Muscle of leg (tissue), 11 donors: Measurements from ENCODE around the gene PSMD13. TPM values are rescaled to one million over a fixed set of nuclear protein-coding genes. Genes with fewer than 3 reads are reported as not detected.

ENCODE experiments used
- DNase-seq: peaks from one replicate; pipeline ENCODE4 v3.0.0; 2013
- H3K27ac ChIP-seq: one replicate; pipeline ENCODE4 v1.5.1; 2013; ENCODE audit warnings: mild to moderate bottlenecking, low read length, control low read depth
- H3K27me3 ChIP-seq: one replicate; pipeline ENCODE4 v1.6.1; 2013; ENCODE audit warnings: low read length; ENCODE audit not compliant: control insufficient read depth, insufficient read depth
- H3K36me3 ChIP-seq: one replicate; pipeline ENCODE4 v1.6.1; 2013; ENCODE audit warnings: low read length; ENCODE audit not compliant: control insufficient read depth, insufficient read depth
- H3K4me1 ChIP-seq: one replicate; pipeline ENCODE4 v1.6.1; 2013; ENCODE audit warnings: low read length; ENCODE audit not compliant: control insufficient read depth, insufficient read depth
- H3K4me3 ChIP-seq: one replicate; pipeline ENCODE4 v1.5.1; 2013; ENCODE audit warnings: low read length, control low read depth
- H3K9me3 ChIP-seq: replicated peaks from 2 replicates; pipeline ENCODE4 v1.6.1; 2013; ENCODE audit warnings: low read depth, low read length; ENCODE audit not compliant: control insufficient read depth
- WGBS: methylation state at CpG from one replicate; pipeline ENCODE4 v1.1.5; 2013; ENCODE audit warnings: missing lambda C conversion rate; ENCODE audit not compliant: insufficient coverage; 5-methylcytosine and 5-hydroxymethylcytosine counted together
- polyA plus RNA-seq, 8 donors: library from polyadenylated mRNA; unstranded; fragments of 120-200 nt; gene quantifications; one replicate each; pipeline versions ENCODE4 v1.2.1 to v1.2.3, GENCODE V29; 2013; ENCODE audit warnings: inconsistent platforms in 1 of 8, low replicate concordance in 1 of 8; ENCODE audit not compliant: insufficient read length in 8 of 8, insufficient read depth in 1 of 8
- total RNA-seq: library from RNA; stranded (reverse); fragments of 120-200 nt; gene quantifications from one replicate; pipeline ENCODE4 v1.2.4, GENCODE V29; 2013

Gene PSMD13
- total and polyA plus RNA-seq, 9 donors = 82.6 to 115 (median 106) TPM

DNA sequence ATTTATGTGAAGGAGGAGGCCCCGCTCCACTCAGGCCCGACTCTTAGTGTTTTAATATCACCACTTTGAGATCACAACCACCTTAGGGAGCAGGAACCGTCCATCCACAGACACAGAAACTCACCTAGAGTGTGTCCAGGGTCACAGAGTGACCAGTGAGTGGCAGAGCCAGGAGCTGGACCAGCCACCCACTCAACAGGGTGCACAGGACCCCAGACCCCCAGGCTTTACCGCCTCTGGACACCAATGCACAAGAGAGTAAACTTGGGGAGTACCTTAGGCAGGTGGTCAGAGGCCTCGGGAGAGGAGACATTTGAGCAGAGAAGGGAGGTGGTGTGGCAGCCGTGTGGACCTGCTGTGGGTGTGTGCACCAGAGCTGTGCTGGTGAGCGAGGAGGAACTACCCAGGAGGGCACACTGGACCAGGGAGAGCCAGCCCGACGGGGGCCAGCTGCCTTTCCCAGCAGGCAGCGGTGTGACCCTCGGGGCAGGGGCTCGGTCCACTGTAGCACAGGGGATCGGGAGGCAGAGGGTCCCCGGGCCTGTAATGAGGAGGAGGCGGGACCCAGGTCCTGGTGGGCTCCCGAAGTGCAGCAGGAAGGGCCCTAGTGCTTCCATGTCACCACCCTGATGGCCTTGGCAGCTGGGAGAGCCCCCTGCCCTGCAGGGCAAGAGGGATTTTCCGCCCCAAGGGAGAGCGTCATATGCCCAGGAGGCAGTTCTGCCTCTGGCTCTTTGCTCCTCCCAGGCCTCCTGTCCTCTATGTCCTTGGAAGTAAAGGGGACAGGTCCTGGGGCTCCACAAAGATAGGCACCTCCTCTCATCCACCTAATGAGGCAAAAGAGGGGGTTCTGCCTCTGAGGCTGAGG, 33.9 kb downstream of the PSMD13 start:
- no peaks in the 10 kb centered on the region for H3K9me3 ChIP-seq
- no peaks in the 10 kb centered on the region for H3K36me3 ChIP-seq
- no peaks in the 10 kb centered on the region for H3K4me1 ChIP-seq
- WGBS = 67% methylated on average over 14 of the region's 18 CpGs
- H3K27ac ChIP-seq = no peak overlapping the region
- no peak overlapping the region for H3K4me3 ChIP-seq
- DNase-seq = no peak
- H3K27me3 ChIP-seq = peaks cover 41% of the 10 kb centered on the region

DNA sequence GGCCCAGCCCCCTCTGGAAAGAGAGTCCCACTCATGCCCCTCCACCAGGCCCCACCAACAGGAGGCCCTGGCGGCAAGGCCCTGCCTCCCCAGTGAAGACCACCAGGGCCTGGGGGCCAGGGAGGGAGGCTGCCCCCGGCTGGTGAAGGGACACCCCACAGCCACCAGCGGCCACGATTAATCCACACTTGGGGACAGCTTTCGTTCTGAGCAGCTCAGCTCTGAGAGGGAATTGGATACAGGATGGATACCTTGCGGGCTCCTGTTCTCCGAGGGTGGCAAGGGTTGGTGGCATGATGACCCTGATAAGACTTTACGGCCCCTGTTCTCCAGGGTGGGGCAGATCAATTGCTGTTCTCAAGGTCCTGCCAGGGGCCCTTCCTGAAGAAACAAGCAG, 34.5 kb downstream of the PSMD13 start:
- Histone ChIP-seq H3K27me3 (peaks cover 41% of the 10 kb centered on the region), H3K36me3 (no peaks in the 10 kb centered on the region), H3K4me1 (no peaks in the 10 kb centered on the region), H3K4me3 (no peak overlapping the region), H3K27ac (no peak overlapping the region), H3K9me3 (no peaks in the 10 kb centered on the region)
- WGBS = 85% methylated on average over 5 of the region's 8 CpGs
- no peak for DNase-seq

DNA sequence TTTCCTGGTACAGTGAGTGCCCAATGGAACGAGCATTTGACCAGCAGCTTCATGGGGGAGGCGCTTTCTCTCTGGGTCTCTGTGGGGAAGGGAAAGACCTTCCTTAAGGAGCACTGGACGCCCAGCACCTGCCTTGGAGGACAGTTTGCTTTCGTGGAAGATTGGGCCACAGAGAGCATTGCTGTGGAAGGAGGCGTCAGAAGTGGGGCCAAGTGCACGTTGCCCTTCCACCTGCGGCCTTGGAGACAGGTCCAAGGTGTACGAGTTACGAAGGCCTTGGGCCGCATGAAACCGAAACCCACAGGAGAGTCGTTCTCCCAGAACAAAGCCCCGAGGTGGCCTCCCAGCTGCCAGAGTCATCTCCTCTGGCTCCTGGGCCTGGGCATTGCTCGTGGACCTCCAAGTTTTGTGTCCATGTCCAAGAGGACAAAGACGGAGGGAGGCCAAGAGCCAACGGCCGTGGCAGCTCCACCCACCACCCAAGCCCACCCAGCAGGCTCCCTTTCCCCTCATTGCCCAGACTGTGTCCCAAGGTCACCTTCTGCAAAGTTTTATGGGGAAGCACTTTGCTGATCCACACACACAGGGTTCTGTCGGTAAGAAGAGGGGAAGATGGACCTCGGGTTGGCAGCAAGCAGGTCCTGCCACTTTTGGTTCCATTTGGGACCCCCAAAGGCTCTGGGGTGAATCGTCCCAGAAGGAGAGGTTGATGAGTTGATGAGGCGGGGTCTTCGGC, 35.6 kb downstream of the PSMD13 start:
- Histone ChIP-seq H3K27ac (no peak overlapping the region), H3K4me3 (no peak overlapping the region), H3K27me3 (peaks cover 45% of the 10 kb centered on the region), H3K4me1 (no peaks in the 10 kb centered on the region), H3K9me3 (no peaks in the 10 kb centered on the region), H3K36me3 (no peaks in the 10 kb centered on the region)
- DNase-seq = no peak
- WGBS = 85% methylated on average over 18 of the region's 22 CpGs

DNA sequence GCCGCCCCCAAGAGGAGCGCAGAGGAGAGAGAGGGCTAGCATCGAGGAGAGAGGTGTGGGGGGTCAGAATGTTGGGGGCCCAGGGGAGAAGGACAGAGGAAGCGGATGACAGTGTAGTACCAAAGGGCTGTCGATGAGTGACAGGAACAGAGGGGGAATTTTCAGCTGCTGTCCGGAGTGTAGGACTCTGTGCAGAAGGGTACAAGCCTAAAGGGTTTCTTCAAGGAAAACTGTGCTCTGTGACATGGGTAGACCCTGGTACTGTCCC, 36.1 kb downstream of the PSMD13 start:
- Histone ChIP-seq H3K4me1 (no peaks in the 10 kb centered on the region), H3K36me3 (no peaks in the 10 kb centered on the region), H3K4me3 (no peak overlapping the region), H3K27ac (no peak overlapping the region), H3K9me3 (no peaks in the 10 kb centered on the region), H3K27me3 (peaks cover 47% of the 10 kb centered on the region)
- 84% methylated on average over 6 of the region's 6 CpGs for WGBS
- no peak for DNase-seq

DNA sequence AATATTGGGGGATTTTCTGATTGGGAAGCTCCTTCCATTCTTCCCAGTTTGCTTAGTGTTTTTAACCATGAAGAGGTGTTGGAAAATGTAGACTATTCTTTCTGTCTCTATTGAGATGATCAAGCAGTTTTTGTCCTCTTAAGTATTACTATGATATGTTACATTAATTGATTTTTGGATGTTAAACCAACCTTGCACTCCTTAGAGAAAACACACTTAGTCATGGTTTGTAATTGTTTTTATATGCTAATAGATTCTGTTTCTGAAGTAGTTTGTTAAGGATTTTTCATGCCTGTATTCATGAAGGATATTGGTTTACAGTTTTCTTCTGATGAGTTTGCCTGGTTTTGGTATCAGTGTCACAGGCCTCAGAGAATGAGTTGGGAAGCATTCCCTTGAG, 39.4 kb downstream of the PSMD13 start:
- no peaks in the 10 kb centered on the region for H3K36me3 ChIP-seq
- peaks cover 6% of the 10 kb centered on the region for H3K4me1 ChIP-seq
- H3K9me3 ChIP-seq = no peaks in the 10 kb centered on the region
- DNase-seq = no peak
- no peak overlapping the region for H3K27ac ChIP-seq
- H3K27me3 ChIP-seq = peaks cover 62% of the 10 kb centered on the region
- H3K4me3 ChIP-seq = no peak overlapping the region

DNA sequence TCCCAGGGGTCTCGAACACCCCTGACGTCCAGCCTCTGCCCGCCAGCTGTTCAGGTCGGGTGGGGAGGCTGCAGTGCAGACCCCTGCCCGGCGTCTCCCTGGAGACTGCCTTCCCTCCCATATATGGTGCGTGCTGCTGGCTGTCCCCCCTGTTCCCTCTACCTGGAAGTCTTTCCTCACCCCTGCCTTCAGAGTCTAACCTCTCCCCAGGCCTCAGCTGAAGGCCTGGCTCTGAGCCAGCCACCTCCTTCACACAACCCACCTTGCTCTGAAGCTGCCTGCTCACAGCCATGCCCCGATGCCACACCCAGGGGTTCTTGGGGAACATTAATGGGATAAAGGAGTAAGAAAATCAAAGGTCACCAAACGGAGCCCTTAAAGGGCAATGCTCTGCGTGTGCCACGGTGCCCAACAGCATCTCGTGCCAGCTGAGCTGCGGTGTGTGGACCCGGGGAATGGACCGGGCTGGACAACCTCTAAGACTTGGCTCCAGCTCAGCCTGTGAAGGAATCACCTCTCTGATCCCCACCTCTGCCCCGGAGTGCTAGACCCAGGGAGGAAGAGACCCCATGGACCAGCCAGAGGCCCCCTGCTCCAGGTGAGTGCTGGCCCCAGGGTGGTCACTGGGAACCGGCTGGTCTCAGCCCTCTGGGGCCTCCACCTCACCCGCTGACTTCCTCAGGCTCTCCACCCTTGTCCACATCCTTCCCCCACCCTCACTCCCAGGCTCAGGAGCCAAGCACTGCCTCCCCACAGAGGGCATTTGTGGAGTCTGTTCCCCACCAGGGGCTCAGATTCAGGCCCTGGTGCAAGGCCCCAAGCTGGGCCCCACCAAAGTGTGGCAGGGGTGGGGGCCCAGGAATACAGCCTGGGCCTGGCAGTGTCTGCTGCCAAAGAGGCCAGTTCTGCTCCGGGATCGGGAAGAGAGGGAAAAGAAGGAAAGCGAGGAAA, 41.5 kb downstream of the PSMD13 start, which contains the start of gene NLRP6:
NLRP6 (plus strand) TSS at position 407 of the 951 bp plus-strand sequence; CDS start at position 570, 163 bp downstream.
- peaks cover 6% of the 10 kb centered on the region for H3K4me1 ChIP-seq
- no peak for DNase-seq
- H3K27me3 ChIP-seq = peaks cover 67% of the 10 kb centered on the region
- H3K4me3 ChIP-seq = no peak within 1 kb of the TSS
- H3K27ac ChIP-seq = no peak within 1 kb of the TSS
- no peaks in the 10 kb centered on the region for H3K9me3 ChIP-seq
- no peaks in the 10 kb centered on the region for H3K36me3 ChIP-seq
- WGBS = 61% methylated on average over 20 of the region's 21 CpGs

DNA sequence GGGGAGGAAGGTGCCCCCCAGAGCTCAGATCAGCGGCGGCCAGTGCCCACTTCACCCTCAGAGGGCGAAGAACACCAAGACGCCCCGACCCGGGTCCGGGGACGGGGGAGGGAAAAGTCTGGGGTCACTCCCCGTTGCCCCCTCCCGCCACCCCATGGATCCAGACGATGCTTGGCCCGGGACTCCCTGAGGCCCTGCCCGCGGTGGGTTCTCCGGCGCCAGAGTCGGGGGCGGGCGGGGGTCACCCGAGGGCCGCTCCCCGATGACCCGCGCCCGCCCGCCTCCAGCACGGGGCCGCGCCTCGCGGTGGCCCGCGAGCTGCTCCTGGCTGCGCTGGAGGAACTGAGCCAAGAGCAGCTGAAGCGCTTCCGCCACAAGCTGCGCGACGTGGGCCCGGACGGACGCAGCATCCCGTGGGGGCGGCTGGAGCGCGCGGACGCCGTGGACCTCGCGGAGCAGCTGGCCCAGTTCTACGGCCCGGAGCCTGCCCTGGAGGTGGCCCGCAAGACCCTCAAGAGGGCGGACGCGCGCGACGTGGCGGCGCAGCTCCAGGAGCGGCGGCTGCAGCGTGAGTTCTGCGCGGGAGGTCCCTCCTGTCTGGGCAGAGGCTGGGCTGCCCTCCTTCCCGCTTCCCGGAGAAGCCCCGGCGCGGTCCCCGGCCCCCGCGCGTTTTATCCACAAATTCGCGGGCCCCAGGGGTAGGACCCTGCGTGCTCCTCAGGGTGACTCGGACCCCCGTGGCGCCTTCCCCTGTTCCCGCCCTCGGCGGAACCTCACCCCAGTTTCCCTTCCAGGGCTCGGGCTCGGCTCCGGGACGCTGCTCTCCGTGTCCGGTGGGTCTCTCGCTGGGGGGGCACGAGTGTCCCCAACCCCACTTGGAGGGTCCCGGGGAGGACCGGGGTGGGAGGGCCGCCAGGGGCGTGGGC, 42.5 kb downstream of the PSMD13 start:
- H3K27ac ChIP-seq = no peak overlapping the region
- peaks cover 71% of the 10 kb centered on the region for H3K27me3 ChIP-seq
- no peak for DNase-seq
- no peaks in the 10 kb centered on the region for H3K36me3 ChIP-seq
- 10% methylated on average over 97 of the region's 97 CpGs for WGBS
- H3K4me3 ChIP-seq = no peak overlapping the region
- H3K9me3 ChIP-seq = no peaks in the 10 kb centered on the region
- H3K4me1 ChIP-seq = peaks cover 6% of the 10 kb centered on the region

DNA sequence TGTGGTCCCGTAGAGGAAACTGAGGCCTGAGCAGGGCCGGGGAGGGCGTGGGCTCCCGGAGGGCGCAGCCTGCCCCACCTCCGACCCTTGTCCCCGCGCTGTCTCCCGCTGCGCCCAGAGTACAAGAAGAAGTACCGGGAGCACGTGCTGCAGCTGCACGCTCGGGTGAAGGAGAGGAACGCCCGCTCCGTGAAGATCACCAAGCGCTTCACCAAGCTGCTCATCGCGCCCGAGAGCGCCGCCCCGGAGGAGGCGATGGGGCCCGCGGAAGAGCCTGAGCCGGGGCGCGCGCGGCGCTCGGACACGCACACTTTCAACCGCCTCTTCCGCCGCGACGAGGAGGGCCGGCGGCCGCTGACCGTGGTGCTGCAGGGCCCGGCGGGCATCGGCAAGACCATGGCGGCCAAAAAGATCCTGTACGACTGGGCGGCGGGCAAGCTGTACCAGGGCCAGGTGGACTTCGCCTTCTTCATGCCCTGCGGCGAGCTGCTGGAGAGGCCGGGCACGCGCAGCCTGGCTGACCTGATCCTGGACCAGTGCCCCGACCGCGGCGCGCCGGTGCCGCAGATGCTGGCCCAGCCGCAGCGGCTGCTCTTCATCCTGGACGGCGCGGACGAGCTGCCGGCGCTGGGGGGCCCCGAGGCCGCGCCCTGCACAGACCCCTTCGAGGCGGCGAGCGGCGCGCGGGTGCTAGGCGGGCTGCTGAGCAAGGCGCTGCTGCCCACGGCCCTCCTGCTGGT, 43.4 kb downstream of the PSMD13 start:
- Histone ChIP-seq H3K36me3 (no peaks in the 10 kb centered on the region), H3K9me3 (no peaks in the 10 kb centered on the region), H3K27ac (no peak overlapping the region), H3K27me3 (peaks cover 76% of the 10 kb centered on the region), H3K4me1 (peaks cover 6% of the 10 kb centered on the region), H3K4me3 (no peak overlapping the region)
- 2% methylated on average over 85 of the region's 85 CpGs for WGBS
- DNase-seq = no peak
